Measurements from ENCODE around the gene SEMA6D.
A peak's percentile ranks its signal among the peaks of the same experiment; 100 is the strongest.

The SEMA6D gene

DNA sequence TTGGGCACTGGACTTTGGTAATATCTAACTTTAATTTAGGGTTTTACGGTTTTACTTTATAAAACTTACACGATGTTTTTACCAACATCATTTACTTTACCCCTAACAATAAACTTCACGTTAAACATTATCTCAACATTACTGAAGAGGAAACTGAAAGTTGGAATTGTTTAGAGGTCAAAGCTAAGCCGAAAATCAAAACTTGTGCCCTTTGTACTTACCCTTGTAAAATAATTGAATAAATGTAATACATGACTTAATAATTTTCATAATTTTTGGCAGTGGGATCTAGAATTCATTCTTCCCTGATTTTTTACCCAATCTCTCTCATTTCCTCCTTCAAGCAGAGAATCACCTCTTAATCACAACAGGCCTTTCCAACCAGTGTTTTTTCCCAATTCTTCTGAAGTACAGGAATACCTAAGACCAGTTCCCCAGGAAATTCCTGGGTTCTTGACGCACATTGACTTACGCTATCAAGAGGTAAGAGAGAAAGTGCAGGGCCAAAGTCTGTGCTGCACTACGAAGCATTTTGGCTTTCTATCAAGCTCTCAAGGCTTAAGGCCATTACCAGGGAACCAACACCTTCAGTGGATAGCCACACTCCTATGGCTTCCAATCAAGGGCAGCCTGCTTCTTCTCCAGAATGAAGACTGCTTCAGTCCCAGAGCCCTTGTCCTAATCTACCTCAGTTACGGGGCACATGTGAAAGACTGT is 11.9 kb upstream of the SEMA6D start:
- Histone ChIP-seq H3K9me3 (ENCODE audit: control extremely low read depth in 1 of 5, control insufficient read depth in 4 of 5, insufficient read depth in 2 of 5, low read depth in 1 of 5, low read length in 4 of 5) (no peaks in the 10 kb centered on the region), H3K27me3 (replicated peaks in 2 of 5; ENCODE audit: control insufficient read depth in 4 of 5, insufficient read depth in 5 of 5, low read length in 4 of 5) (no peaks in the 10 kb centered on the region), H3K4me3 (ENCODE audit: control insufficient read depth in 1 of 7, extremely low read depth in 1 of 7, insufficient read depth in 4 of 7, low read depth in 2 of 7, low read length in 6 of 7) (no peak overlapping the region), H3K36me3 (ENCODE audit: control insufficient read depth in 4 of 4, insufficient read depth in 4 of 4, low read length in 3 of 4) (no peaks in the 10 kb centered on the region), H3K4me1 (ENCODE audit: control extremely low read depth in 1 of 4, control insufficient read depth in 4 of 4, insufficient read depth in 4 of 4, low read length in 3 of 4) (peaks cover 0 to 5% (median 1%) of the 10 kb centered on the region in 4 experiments), H3K27ac (ENCODE audit: insufficient read depth in 1 of 2, low read depth in 1 of 2, low read length in 2 of 2, poor library complexity in 1 of 2, severe bottlenecking in 2 of 2) (no peak overlapping the region)
- ChIA-PET CTCF (no interaction called here), POLR2A (no interaction called here)
- WGBS (ENCODE audit: insufficient coverage), result 100% methylated on average over 3 of the region's 8 CpGs
- no peak for DNase-seq

DNA sequence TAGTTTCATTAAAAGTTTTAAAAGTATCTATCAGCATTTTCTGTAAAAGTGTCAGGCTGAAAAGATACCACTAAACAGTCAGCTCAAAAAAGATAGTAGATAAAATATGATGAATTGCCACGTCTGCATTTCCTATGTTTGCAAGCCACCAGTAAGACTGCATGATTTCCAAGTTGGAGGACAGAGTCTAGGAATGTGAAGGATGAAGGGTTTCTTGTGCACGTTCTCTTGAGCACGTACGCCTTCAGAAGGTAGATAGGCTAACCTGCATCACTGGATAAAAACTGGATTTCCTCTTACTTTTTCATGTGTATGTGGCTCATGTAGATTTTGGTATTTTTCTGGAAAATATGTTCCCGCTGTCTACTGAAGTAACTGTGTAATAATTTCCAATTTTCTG is 9.9 kb upstream of the SEMA6D start:
- DNase-seq, result no peak
- Histone ChIP-seq H3K4me3 (ENCODE audit: control insufficient read depth in 1 of 7, extremely low read depth in 1 of 7, insufficient read depth in 4 of 7, low read depth in 2 of 7, low read length in 6 of 7) (no peak overlapping the region), H3K27me3 (replicated peaks in 2 of 5; ENCODE audit: control insufficient read depth in 4 of 5, insufficient read depth in 5 of 5, low read length in 4 of 5) (no peaks in the 10 kb centered on the region), H3K27ac (ENCODE audit: insufficient read depth in 1 of 2, low read depth in 1 of 2, low read length in 2 of 2, poor library complexity in 1 of 2, severe bottlenecking in 2 of 2) (no peak overlapping the region), H3K9me3 (ENCODE audit: control extremely low read depth in 1 of 5, control insufficient read depth in 4 of 5, insufficient read depth in 2 of 5, low read depth in 1 of 5, low read length in 4 of 5) (no peaks in the 10 kb centered on the region), H3K4me1 (ENCODE audit: control extremely low read depth in 1 of 4, control insufficient read depth in 4 of 4, insufficient read depth in 4 of 4, low read length in 3 of 4) (peaks cover 0 to 5% (median 1%) of the 10 kb centered on the region in 4 experiments), H3K36me3 (ENCODE audit: control insufficient read depth in 4 of 4, insufficient read depth in 4 of 4, low read length in 3 of 4) (no peaks in the 10 kb centered on the region)
- ChIA-PET POLR2A (no interaction called here), CTCF (no interaction called here)
- 71% methylated on average over 4 of the region's 5 CpGs for WGBS (ENCODE audit: insufficient coverage)

DNA sequence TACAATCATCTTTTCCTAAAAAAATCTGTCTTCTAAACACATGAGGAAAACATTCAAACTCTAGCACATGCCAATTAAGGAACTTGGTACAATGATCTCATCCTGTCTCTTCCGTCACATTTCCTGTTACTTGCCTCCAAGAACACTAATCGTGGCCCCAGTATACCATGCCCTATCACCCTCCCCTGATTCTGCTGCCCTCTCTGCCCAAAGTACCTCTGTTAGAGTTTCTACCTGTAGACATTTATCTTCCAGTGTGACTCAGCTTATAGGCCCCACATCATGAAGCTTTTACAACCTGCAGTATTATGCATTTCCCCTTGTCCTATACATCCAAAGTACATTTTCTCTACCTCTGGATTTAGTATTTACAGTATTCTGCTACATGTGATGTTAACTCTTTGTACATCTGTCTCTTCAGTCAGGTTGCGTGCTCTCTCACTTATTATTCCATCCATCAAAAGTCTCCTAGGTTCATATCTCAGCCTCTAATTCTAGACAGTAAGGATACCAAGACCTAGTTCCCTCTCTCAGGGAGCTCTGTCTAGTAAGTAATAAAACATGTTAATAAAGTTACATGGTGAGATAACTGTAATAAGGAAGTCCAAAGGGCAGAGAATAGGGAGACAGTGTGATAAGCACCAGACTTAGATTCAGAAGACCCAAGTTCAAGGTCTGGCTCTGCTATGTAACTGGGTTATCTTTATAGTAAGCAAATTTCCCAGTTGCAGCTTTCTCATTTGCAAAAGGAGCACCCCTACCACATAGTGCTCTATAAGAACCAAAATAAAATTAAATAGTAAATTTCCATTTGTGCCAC is 8.9 kb upstream of the SEMA6D start:
- Histone ChIP-seq H3K4me1 (ENCODE audit: control extremely low read depth in 1 of 4, control insufficient read depth in 4 of 4, insufficient read depth in 4 of 4, low read length in 3 of 4) (peaks cover 0 to 5% (median 1%) of the 10 kb centered on the region in 4 experiments), H3K36me3 (ENCODE audit: control insufficient read depth in 4 of 4, insufficient read depth in 4 of 4, low read length in 3 of 4) (no peaks in the 10 kb centered on the region), H3K4me3 (ENCODE audit: control insufficient read depth in 1 of 7, extremely low read depth in 1 of 7, insufficient read depth in 4 of 7, low read depth in 2 of 7, low read length in 6 of 7) (no peak overlapping the region), H3K27me3 (replicated peaks in 2 of 5; ENCODE audit: control insufficient read depth in 4 of 5, insufficient read depth in 5 of 5, low read length in 4 of 5) (peaks cover 0 to 2% (median 0%) of the 10 kb centered on the region in 5 experiments), H3K9me3 (ENCODE audit: control extremely low read depth in 1 of 5, control insufficient read depth in 4 of 5, insufficient read depth in 2 of 5, low read depth in 1 of 5, low read length in 4 of 5) (no peaks in the 10 kb centered on the region), H3K27ac (ENCODE audit: insufficient read depth in 1 of 2, low read depth in 1 of 2, low read length in 2 of 2, poor library complexity in 1 of 2, severe bottlenecking in 2 of 2) (no peak overlapping the region)
- peak in 1 of 3 donors; percentile 45 for DNase-seq
- POLR2A ChIA-PET, result no interaction called here
- WGBS (ENCODE audit: insufficient coverage), result 38% methylated on average over 3 of the region's 3 CpGs
- CTCF ChIA-PET, result interaction anchor here (0.9 kb wide), 1 partner anchor 10 kb away, joined by 3 read pairs; no protein-coding TSS in a partner anchor

DNA sequence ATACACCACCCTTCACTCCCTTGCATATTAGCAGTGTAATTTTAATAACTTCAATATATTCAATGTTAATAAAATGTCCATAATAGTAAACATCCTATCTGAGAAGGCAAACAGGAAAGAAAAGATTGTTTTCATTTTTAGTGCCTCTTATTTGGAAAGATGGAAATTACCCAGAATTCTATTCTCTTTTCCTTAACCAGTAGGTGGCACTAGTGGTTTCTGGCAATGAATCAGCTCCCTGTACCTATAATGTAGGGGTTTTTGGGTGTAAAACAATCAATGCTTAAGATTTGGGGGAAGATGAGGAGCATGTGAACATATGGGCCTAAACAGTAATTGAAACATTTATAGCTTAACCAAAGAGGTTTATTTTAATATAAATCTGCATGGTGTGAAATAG is 5.7 kb upstream of the SEMA6D start:
- CTCF ChIA-PET, result interaction anchor here (1.3 kb wide), 1 partner anchor 45 kb away, joined by 4 read pairs; no protein-coding TSS in a partner anchor
- Histone ChIP-seq H3K36me3 (ENCODE audit: control insufficient read depth in 4 of 4, insufficient read depth in 4 of 4, low read length in 3 of 4) (no peaks in the 10 kb centered on the region), H3K27ac (ENCODE audit: insufficient read depth in 1 of 2, low read depth in 1 of 2, low read length in 2 of 2, poor library complexity in 1 of 2, severe bottlenecking in 2 of 2) (no peak overlapping the region), H3K4me1 (ENCODE audit: control extremely low read depth in 1 of 4, control insufficient read depth in 4 of 4, insufficient read depth in 4 of 4, low read length in 3 of 4) (peaks cover 0 to 5% (median 1%) of the 10 kb centered on the region in 4 experiments), H3K4me3 (ENCODE audit: control insufficient read depth in 1 of 7, extremely low read depth in 1 of 7, insufficient read depth in 4 of 7, low read depth in 2 of 7, low read length in 6 of 7) (no peak overlapping the region), H3K9me3 (ENCODE audit: control extremely low read depth in 1 of 5, control insufficient read depth in 4 of 5, insufficient read depth in 2 of 5, low read depth in 1 of 5, low read length in 4 of 5) (no peaks in the 10 kb centered on the region), H3K27me3 (replicated peaks in 2 of 5; ENCODE audit: control insufficient read depth in 4 of 5, insufficient read depth in 5 of 5, low read length in 4 of 5) (peaks cover 16 to 28% (median 19%) of the 10 kb centered on the region in 5 experiments)
- POLR2A ChIA-PET, result no interaction called here
- peak in 2 of 3 donors; percentile 18 to 26 for DNase-seq

DNA sequence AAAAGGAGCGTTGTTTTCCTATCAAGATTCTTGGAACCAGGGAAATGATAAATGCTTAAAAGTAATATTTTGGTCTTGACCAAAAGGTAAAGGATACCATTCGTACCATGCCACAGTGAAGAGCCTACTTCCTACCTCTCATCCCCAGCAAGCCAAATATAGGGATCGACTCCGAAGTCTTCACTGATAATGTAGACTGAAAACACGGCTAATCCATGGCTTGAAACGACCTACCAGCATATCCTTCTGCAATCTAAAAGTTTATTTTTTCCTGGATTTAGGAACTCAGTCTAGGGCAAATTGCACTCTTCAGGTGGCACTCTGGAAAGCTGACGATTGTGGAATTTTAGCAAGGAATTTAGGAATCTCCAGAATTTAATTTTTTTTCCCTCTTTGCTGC is 1.9 kb upstream of the SEMA6D start:
- Histone ChIP-seq H3K36me3 (ENCODE audit: control insufficient read depth in 4 of 4, insufficient read depth in 4 of 4, low read length in 3 of 4) (no peaks in the 10 kb centered on the region), H3K4me3 (ENCODE audit: control insufficient read depth in 1 of 7, extremely low read depth in 1 of 7, insufficient read depth in 4 of 7, low read depth in 2 of 7, low read length in 6 of 7) (no peak overlapping the region), H3K27ac (ENCODE audit: insufficient read depth in 1 of 2, low read depth in 1 of 2, low read length in 2 of 2, poor library complexity in 1 of 2, severe bottlenecking in 2 of 2) (no peak overlapping the region), H3K27me3 (replicated peaks in 2 of 5; ENCODE audit: control insufficient read depth in 4 of 5, insufficient read depth in 5 of 5, low read length in 4 of 5) (peaks cover 16 to 66% (median 39%) of the 10 kb centered on the region in 5 experiments), H3K4me1 (ENCODE audit: control extremely low read depth in 1 of 4, control insufficient read depth in 4 of 4, insufficient read depth in 4 of 4, low read length in 3 of 4) (peaks cover 0 to 24% (median 19%) of the 10 kb centered on the region in 4 experiments), H3K9me3 (ENCODE audit: control extremely low read depth in 1 of 5, control insufficient read depth in 4 of 5, insufficient read depth in 2 of 5, low read depth in 1 of 5, low read length in 4 of 5) (no peaks in the 10 kb centered on the region)
- CTCF ChIA-PET, result interaction anchor here (0.7 kb wide), 1 partner anchor 272 kb away, joined by 3 read pairs; no protein-coding TSS in a partner anchor
- 93% methylated on average over 6 of the region's 7 CpGs for WGBS (ENCODE audit: insufficient coverage)
- no peak for DNase-seq
- POLR2A ChIA-PET, result no interaction called here

DNA sequence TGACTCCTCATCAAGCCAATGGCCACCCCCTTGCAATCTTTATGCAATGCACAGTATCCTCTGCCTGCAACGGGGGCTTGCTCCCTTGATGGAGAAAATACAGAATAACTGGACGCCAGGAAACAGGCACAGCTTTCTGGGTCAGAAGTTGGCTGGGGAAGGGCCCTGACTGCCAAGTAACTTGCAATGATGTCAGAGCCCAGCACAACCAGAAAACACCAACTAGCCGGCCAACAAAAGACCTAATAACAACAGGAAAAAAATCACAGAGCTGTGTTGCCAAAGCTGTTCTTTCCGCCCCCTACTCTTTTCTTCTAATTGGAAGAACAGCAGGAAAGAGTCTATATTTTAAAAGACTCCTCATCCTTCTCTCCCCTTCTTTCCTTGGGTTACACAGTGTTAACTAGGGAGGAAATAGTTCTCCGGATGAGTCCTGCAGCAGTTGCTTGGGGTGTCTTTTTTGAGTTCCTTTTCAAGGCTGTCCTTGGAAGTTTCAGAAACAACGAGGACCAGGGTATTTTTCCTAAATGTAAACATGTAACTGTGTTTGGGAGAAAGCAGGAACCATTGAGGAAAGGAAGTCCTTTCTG is 1.4 kb upstream of the SEMA6D start:
- ChIA-PET POLR2A (interaction anchor here (0.6 kb wide), 1 partner anchor 33 kb away, joined by 3 read pairs; no protein-coding TSS in a partner anchor), CTCF (interaction anchor here (0.7 kb wide), 1 partner anchor 272 kb away, joined by 3 read pairs; no protein-coding TSS in a partner anchor)
- 100% methylated on average over 1 of the region's 6 CpGs for WGBS (ENCODE audit: insufficient coverage)
- Histone ChIP-seq H3K4me3 (ENCODE audit: control insufficient read depth in 1 of 7, extremely low read depth in 1 of 7, insufficient read depth in 4 of 7, low read depth in 2 of 7, low read length in 6 of 7) (no peak overlapping the region), H3K36me3 (ENCODE audit: control insufficient read depth in 4 of 4, insufficient read depth in 4 of 4, low read length in 3 of 4) (no peaks in the 10 kb centered on the region), H3K9me3 (ENCODE audit: control extremely low read depth in 1 of 5, control insufficient read depth in 4 of 5, insufficient read depth in 2 of 5, low read depth in 1 of 5, low read length in 4 of 5) (no peaks in the 10 kb centered on the region), H3K27ac (ENCODE audit: insufficient read depth in 1 of 2, low read depth in 1 of 2, low read length in 2 of 2, poor library complexity in 1 of 2, severe bottlenecking in 2 of 2) (no peak overlapping the region), H3K27me3 (replicated peaks in 2 of 5; ENCODE audit: control insufficient read depth in 4 of 5, insufficient read depth in 5 of 5, low read length in 4 of 5) (peaks cover 18 to 71% (median 40%) of the 10 kb centered on the region in 5 experiments), H3K4me1 (ENCODE audit: control extremely low read depth in 1 of 4, control insufficient read depth in 4 of 4, insufficient read depth in 4 of 4, low read length in 3 of 4) (peaks cover 0 to 24% (median 19%) of the 10 kb centered on the region in 4 experiments)
- DNase-seq, result no peak

Measured in common myeloid progenitor, CD34-positive (primary cell).